Measurements from ENCODE around the gene BCL6.

Gene BCL6

DNA sequence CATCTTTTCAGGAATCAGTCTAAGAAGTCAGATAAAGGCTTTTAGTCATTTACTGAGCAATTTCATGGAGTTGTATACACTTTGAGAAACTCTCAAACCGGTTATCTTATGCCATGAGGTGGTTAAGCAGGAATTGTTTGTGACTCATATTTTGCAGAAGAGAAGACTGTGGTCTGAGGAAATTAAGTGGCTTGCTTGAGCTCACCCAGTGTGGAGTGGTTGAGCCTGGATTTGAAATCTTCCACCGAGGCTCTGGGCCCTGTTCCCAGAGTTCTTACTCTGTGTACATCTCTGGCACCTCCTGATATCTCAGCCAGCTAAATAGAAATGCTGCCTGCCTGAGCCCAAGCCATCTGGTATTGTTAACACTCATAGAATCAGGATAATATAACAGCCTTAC is 37.8 kb upstream of the BCL6 start:
- no peak for DNase-seq (ENCODE audit: low spot score)
- in situ Hi-C loops (cut with MboI; ENCODE audit: low sequenced_read_pairs, unreplicated experiment): no loop called here
- TF ChIP-seq, protein P1, sequence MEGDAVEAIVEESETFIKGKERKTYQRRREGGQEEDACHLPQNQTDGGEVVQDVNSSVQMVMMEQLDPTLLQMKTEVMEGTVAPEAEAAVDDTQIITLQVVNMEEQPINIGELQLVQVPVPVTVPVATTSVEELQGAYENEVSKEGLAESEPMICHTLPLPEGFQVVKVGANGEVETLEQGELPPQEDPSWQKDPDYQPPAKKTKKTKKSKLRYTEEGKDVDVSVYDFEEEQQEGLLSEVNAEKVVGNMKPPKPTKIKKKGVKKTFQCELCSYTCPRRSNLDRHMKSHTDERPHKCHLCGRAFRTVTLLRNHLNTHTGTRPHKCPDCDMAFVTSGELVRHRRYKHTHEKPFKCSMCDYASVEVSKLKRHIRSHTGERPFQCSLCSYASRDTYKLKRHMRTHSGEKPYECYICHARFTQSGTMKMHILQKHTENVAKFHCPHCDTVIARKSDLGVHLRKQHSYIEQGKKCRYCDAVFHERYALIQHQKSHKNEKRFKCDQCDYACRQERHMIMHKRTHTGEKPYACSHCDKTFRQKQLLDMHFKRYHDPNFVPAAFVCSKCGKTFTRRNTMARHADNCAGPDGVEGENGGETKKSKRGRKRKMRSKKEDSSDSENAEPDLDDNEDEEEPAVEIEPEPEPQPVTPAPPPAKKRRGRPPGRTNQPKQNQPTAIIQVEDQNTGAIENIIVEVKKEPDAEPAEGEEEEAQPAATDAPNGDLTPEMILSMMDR (IDR thresholded peaks at IDR 0.05; ENCODE audit: borderline replicate concordance, control extremely low read depth, extremely low read depth, insufficient read depth, missing control alignments): no peak

DNA sequence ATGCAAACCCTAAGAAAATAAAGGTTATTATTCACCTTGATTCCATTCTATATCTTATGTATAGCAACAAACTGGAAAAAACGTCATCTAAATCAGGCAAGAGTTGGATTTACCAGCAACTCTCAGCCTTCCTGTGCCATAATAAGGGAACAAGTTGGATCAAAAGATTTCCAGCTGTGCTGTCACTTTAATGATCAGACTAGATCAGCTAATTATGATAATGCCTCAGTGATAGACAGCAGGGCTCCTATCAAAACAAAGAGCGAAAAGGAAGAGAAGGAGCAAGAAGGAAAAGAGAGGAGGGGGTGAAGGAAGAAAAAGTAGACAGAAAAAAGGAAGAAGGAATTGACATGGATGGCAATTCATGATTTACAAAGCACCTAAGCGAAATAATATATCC is 36.7 kb upstream of the BCL6 start:
- TF ChIP-seq, protein P1 (IDR thresholded peaks at IDR 0.05; ENCODE audit: borderline replicate concordance, control extremely low read depth, extremely low read depth, insufficient read depth, missing control alignments): no peak
- DNase-seq (ENCODE audit: low spot score): no peak
- in situ Hi-C loops (cut with MboI; ENCODE audit: low sequenced_read_pairs, unreplicated experiment): no loop called here

DNA sequence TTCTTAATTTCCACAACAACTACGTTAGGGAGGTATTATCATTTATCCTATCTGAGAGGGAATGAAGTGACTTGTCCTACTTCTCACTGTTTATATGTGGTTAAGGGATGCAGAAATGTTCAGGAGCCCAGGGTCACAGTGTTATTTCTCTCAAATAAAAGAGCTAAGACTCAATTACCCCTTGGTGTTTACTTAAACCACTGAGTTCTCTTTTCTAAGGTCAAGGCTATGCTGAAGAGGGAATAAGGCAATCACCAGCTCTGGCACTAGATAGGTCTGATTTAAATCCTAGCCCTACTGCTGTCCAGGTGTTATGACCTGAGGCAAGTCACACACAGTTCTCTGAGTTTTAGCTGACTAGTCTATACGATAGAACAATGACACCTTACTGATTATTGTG is 35.7 kb upstream of the BCL6 start:
- DNase-seq (ENCODE audit: low spot score): no peak
- TF ChIP-seq, protein P1 (IDR thresholded peaks at IDR 0.05; ENCODE audit: borderline replicate concordance, control extremely low read depth, extremely low read depth, insufficient read depth, missing control alignments): no peak
- in situ Hi-C loops (cut with MboI; ENCODE audit: low sequenced_read_pairs, unreplicated experiment): no loop called here

DNA sequence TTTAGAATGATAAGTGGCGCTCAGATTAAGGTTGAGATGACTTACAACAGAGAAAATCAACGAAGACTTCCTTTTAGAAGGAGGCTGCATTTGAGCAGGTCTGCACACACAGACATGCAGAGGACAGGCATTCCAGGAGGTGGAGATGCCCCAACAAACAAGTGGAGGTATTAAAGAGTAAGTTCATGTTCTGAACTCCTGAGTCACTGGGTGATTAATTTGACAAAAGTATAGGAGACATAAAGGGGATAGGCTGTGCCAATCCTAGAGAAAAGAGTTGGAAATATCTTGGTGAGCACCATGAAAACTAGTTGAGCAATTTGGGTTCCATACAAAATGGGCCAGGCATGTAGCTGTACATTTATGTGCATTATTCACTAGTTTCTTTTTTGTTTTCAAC is 33.5 kb upstream of the BCL6 start:
- TF ChIP-seq, protein P1 (IDR thresholded peaks at IDR 0.05; ENCODE audit: borderline replicate concordance, control extremely low read depth, extremely low read depth, insufficient read depth, missing control alignments): no peak
- DNase-seq (ENCODE audit: low spot score): no peak

DNA sequence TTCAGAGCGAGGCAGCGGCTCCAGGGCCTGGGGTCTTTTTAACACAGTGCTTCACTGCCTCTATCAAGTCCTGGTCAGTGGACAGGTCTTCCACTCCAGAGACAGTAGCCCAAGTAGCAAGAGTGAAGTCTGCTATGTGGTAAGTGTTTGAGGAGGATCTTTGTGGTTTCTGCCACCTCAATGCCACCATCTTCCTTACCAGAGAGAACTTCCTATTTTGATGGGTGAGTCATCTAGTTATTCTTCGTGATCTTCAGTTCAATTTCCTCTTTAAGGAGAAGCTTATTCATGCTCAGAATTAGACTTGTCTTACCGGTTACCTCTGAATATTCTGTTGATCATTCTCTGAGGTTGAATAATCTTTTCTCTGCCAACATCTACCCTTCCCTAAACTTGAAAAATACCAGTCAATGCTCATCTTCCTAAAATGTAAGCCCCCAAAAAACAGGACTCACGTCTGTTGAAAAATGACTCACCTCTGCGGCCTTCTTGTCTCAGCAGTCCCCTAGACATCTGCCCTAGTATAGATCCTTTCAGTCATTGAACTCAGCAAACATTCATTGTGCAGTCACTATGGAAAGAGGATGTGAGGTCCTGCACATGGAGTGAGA is 32.2 kb upstream of the BCL6 start:
- TF ChIP-seq, protein P1 (IDR thresholded peaks at IDR 0.05; ENCODE audit: borderline replicate concordance, control extremely low read depth, extremely low read depth, insufficient read depth, missing control alignments): no peak
- in situ Hi-C loops (cut with MboI; ENCODE audit: low sequenced_read_pairs, unreplicated experiment): no loop called here
- no peak for DNase-seq (ENCODE audit: low spot score)

More for the DNA sequence above, 33.5 kb upstream of the BCL6 start:
- in situ Hi-C loops (cut with MboI; ENCODE audit: low sequenced_read_pairs, unreplicated experiment): no loop called here

DNA sequence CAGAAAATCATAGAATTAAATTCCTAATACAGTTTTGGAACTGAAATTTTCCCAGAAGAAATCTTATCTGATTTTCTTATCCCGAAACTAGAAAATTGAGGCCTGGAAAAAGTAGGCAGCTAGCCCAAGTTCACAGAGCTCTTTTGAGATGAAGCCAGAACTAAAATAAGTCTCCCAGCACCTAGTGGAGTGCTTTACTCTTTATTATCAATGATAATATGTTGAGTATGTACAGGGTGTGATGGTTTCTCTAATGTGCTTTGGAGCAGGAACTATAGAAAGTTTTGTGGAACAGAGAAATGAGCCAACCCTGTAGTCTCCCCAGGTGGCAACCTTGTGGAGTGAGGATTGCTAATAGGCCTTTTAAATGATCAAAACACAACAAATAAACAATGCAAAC is 30.3 kb upstream of the BCL6 start:
- TF ChIP-seq, protein P1 (IDR thresholded peaks at IDR 0.05; ENCODE audit: borderline replicate concordance, control extremely low read depth, extremely low read depth, insufficient read depth, missing control alignments): no peak
- in situ Hi-C loops (cut with MboI; ENCODE audit: low sequenced_read_pairs, unreplicated experiment): no loop called here
- DNase-seq (ENCODE audit: low spot score): no peak
